Testis (tissue), 3 donors: ENCODE measurements around the gene DEAF1. TPM values are rescaled to one million over a fixed set of nuclear protein-coding genes. Genes with fewer than 3 reads are reported as not detected.

Experiments
- DNase-seq: peaks from one replicate; pipeline ENCODE4 v3.0.0-alpha.2; 2019
- H3K27ac ChIP-seq, 2 donors: fragments of 200-600 bp; sonication (generic); one replicate each; pipeline ENCODE4 v1.5.1; 2019
- H3K27me3 ChIP-seq: fragments of 200-600 bp; sonication (generic); one replicate; pipeline ENCODE4 v1.5.1; 2019
- H3K36me3 ChIP-seq: fragments of 200-600 bp; sonication (generic); one replicate; pipeline ENCODE4 v1.5.1; 2017; ENCODE audit warnings: low read depth; ENCODE audit errors: missing control alignments
- H3K4me1 ChIP-seq: fragments of 200-600 bp; sonication (generic); one replicate; pipeline ENCODE4 v1.5.1; 2019
- H3K4me3 ChIP-seq, 2 donors: fragments of 200-600 bp; sonication (generic); one replicate each; pipeline ENCODE4 v1.5.1; 2017 to 2019
- H3K9me3 ChIP-seq: fragments of 200-600 bp; sonication (generic); one replicate; pipeline ENCODE4 v1.5.1; 2017
- POLR2A ChIP-seq: fragments of 450-650 bp; IDR thresholded peaks from one replicate; pipeline ENCODE4 v1.6.1; 2017; ENCODE audit warnings: antibody characterized with exemption, mild to moderate bottlenecking, moderate library complexity
- WGBS, 2 donors: methylation state at CpG; one replicate each; pipeline ENCODE4 v1.1.5; 2018; 5-methylcytosine and 5-hydroxymethylcytosine counted together
- intact Hi-C: fragments of 100-400 bp; cut with DNase I; formaldehyde crosslinking; loops from one replicate; pipeline ENCODE4 v1.15.1; 2023; ENCODE audit warnings: low total_unique reads
- polyA plus RNA-seq: library from polyadenylated mRNA; stranded (reverse); fragments of 350-450 nt; fragmentation: Illumina TruSeq; extraction: RNeasy Lipid Tissue Mini Kit (QIAGEN cat#74804); gene quantifications from one replicate; pipeline ENCODE4 v1.2.3, GENCODE V29; 2014; ENCODE audit warnings: low read depth, low replicate concordance; ENCODE audit not compliant: insufficient read depth
- total RNA-seq, 2 donors: library from RNA; depleted of rRNA; stranded (reverse); fragments of >200 nt; gene quantifications; one replicate each; pipeline ENCODE4 v1.2.3, GENCODE V29; 2016
- TF ChIP-seq, protein P1 (sequence below), 3 experiments: fragments of 450-650 bp in 2 of 3; fragments of 200-600 bp in 1 of 3; sonication (generic) in 1 of 3; IDR thresholded peaks; one replicate each; pipeline ENCODE4 v1.5.1; 2016 to 2019; ENCODE audit warnings: antibody characterized with exemption in 3 of 3, mild to moderate bottlenecking in 2 of 3, moderate library complexity in 1 of 3

Gene DEAF1
- total and polyA plus RNA-seq, 3 donors from 2014 or later = 47.9 to 116 (median 82.5) TPM

DNA sequence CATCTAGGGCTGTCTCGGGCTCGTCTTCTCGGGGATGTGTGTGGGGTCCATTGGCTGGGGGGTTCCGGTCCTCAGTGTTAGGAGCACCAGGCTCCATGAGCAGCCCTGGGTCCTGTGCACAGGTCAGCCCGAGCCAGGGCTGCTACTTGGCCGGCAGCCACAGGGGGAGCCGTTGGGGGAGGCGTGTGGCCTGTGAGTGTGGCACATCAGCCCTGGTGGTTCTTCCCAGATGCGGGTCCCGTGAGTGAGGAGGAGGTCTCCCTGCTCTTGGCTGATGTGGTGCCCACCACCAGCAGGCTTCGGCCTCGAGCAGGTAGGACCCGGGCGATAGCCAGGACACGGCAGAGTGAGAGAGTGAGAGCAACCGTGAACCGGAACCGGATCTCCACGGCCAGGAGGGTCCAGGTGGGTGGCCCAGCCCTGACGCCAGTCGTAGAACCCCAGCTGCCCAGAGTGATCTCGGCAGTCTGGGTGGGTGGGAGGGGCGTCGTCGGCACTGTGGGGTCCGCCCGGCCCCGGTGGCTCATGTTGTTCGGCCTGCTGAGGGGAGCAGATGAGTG is 97.8 kb downstream of the DEAF1 start:
- Histone ChIP-seq H3K9me3 (no peaks in the 10 kb centered on the region), H3K4me1 (no peaks in the 10 kb centered on the region), H3K4me3 (no peak overlapping the region), H3K27ac (no peak overlapping the region), H3K36me3 (no peaks in the 10 kb centered on the region), H3K27me3 (no peaks in the 10 kb centered on the region)
- no peak for DNase-seq
- WGBS, 2 donors = 89% methylated on average over 29 of the region's 29 CpGs; no CpG with 5 or more reads in 1 of the 2 donors
- TF ChIP-seq POLR2A = no peak
- TF ChIP-seq, protein P1, sequence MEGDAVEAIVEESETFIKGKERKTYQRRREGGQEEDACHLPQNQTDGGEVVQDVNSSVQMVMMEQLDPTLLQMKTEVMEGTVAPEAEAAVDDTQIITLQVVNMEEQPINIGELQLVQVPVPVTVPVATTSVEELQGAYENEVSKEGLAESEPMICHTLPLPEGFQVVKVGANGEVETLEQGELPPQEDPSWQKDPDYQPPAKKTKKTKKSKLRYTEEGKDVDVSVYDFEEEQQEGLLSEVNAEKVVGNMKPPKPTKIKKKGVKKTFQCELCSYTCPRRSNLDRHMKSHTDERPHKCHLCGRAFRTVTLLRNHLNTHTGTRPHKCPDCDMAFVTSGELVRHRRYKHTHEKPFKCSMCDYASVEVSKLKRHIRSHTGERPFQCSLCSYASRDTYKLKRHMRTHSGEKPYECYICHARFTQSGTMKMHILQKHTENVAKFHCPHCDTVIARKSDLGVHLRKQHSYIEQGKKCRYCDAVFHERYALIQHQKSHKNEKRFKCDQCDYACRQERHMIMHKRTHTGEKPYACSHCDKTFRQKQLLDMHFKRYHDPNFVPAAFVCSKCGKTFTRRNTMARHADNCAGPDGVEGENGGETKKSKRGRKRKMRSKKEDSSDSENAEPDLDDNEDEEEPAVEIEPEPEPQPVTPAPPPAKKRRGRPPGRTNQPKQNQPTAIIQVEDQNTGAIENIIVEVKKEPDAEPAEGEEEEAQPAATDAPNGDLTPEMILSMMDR (IDR thresholded peaks at IDR 0.05) = no peak
- intact Hi-C loops = no loop called here

DNA sequence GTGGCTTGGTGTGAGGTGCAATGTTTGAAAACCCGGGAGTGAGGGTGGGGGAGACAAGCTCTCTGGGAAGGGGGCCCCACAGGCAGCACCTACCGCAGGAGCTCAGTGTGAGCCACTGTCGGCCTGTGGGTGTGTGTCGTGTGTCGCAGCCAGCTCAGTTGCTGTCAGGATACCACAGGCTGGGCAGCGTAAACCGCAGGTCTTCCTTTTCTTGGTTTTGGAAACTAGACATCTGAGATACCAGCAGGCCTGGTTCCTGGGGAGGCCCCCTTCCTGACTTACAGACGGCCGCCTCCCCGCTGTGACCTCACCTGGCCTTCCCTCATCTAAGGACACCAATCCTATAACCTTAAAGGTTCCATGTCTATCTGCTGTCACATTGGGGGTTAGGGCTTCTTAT is 98.6 kb downstream of the DEAF1 start:
- H3K36me3 ChIP-seq = no peaks in the 10 kb centered on the region
- DNase-seq = no peak
- 84 to 89% methylated on average over 9 to 10 of the region's 10 CpGs for WGBS, 2 donors
- no peak overlapping the region for H3K4me3 ChIP-seq
- no peak overlapping the region for H3K27ac ChIP-seq
- TF ChIP-seq POLR2A = no peak
- TF ChIP-seq, protein P1 (IDR thresholded peaks at IDR 0.05) = no peak
- H3K4me1 ChIP-seq = no peaks in the 10 kb centered on the region
- H3K27me3 ChIP-seq = no peaks in the 10 kb centered on the region
- H3K9me3 ChIP-seq = no peaks in the 10 kb centered on the region
- intact Hi-C loops = no loop called here

DNA sequence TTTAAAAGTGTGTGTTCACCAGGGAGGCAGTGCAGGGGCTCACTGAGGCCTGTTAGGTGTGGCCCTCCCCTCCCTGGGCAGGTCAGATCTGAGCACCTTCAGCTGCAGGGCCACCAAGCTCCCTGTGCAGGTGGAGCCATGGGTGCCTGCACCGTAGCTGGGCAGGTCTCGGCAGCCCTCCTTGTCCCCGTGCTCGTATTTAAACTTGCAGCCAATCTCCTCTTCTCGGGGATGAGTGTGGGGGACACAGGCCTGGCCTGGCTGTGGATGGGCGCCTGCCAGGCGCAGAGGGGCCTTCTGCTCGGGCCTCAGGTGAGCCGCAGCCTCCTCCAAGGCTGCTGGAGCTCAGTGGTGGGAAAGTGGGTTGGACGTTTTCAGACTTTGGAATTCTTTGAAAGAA is 99.6 kb downstream of the DEAF1 start:
- TF ChIP-seq, protein P1 (IDR thresholded peaks at IDR 0.05) = no peak
- TF ChIP-seq POLR2A = no peak
- no peak for DNase-seq
- no peak overlapping the region for H3K27ac ChIP-seq
- intact Hi-C loops = no loop called here
- no peaks in the 10 kb centered on the region for H3K9me3 ChIP-seq
- no peaks in the 10 kb centered on the region for H3K4me1 ChIP-seq
- H3K27me3 ChIP-seq = no peaks in the 10 kb centered on the region
- 90 to 93% methylated on average over 10 of the region's 10 CpGs for WGBS, 2 donors
- H3K36me3 ChIP-seq = no peaks in the 10 kb centered on the region
- H3K4me3 ChIP-seq = no peak overlapping the region

Other genes starting within 250 kb of the DEAF1 start
- gene PTDSS2, start 244.9 kb downstream of the DEAF1 start, total RNA-seq = 100 to 1,000 TPM; 107 to 160 TPM
- gene PTDSS2, start 244.9 kb downstream of the DEAF1 start, polyA plus RNA-seq = 116 TPM
- 100 to 1,000 TPM; 210 to 264 TPM for gene RNH1, start 188.0 kb downstream of the DEAF1 start, total RNA-seq
- gene RNH1, start 188.0 kb downstream of the DEAF1 start, polyA plus RNA-seq = 211 TPM
- 10 to 100 TPM; 35.1 to 49.7 TPM for gene HRAS, start 159.6 kb downstream of the DEAF1 start, total RNA-seq
- gene HRAS, start 159.6 kb downstream of the DEAF1 start, polyA plus RNA-seq = 31.4 TPM
- gene LRRC56, start 157.7 kb downstream of the DEAF1 start, total RNA-seq = 10 to 100 TPM; 11.6 to 22.2 TPM
- 23.5 TPM for gene LRRC56, start 157.7 kb downstream of the DEAF1 start, polyA plus RNA-seq
- 10 to 100 TPM; 29.2 to 59.9 TPM for gene LMNTD2, start 134.5 kb downstream of the DEAF1 start, total RNA-seq
- 26.1 TPM for gene LMNTD2, start 134.5 kb downstream of the DEAF1 start, polyA plus RNA-seq
- 10 to 100 TPM; 22.0 to 35.7 TPM for gene RASSF7, start 134.3 kb downstream of the DEAF1 start, total RNA-seq
- 13.2 TPM for gene RASSF7, start 134.3 kb downstream of the DEAF1 start, polyA plus RNA-seq
- gene PHRF1, start 118.8 kb downstream of the DEAF1 start, total RNA-seq = 10 to 100 TPM; 62.9 to 74.4 TPM
- 30.2 TPM for gene PHRF1, start 118.8 kb downstream of the DEAF1 start, polyA plus RNA-seq
- 10 to 100 TPM; 13.0 to 30.1 TPM for gene IRF7, start 79.3 kb downstream of the DEAF1 start, total RNA-seq
- 9.9 TPM for gene IRF7, start 79.3 kb downstream of the DEAF1 start, polyA plus RNA-seq
- under 1 TPM; 0.12 to 0.63 TPM for gene CDHR5, start 70.3 kb downstream of the DEAF1 start, total RNA-seq
- 2.3 TPM for gene CDHR5, start 70.3 kb downstream of the DEAF1 start, polyA plus RNA-seq
- 1 to 10 TPM; 3.4 to 9.3 TPM for gene SCT, start 68.0 kb downstream of the DEAF1 start, total RNA-seq
- 1.5 TPM for gene SCT, start 68.0 kb downstream of the DEAF1 start, polyA plus RNA-seq
- 1 to 10 TPM; 2.0 to 3.3 TPM for gene DRD4, start 58.0 kb downstream of the DEAF1 start, total RNA-seq
- gene DRD4, start 58.0 kb downstream of the DEAF1 start, polyA plus RNA-seq = 1.5 TPM
- 10 to 100 TPM; 72.8 to 74.5 TPM for gene TMEM80, start 594 bp upstream of the DEAF1 start, total RNA-seq
- 38.9 TPM for gene TMEM80, start 594 bp upstream of the DEAF1 start, polyA plus RNA-seq
- 10 to 100 TPM; 27.3 to 29.1 TPM for gene EPS8L2, start 11.0 kb upstream of the DEAF1 start, total RNA-seq
- gene EPS8L2, start 11.0 kb upstream of the DEAF1 start, polyA plus RNA-seq = 14.3 TPM
- 10 to 100 TPM; 84.8 to 88.1 TPM for gene TALDO1, start 52.2 kb upstream of the DEAF1 start, total RNA-seq
- 86.6 TPM for gene TALDO1, start 52.2 kb upstream of the DEAF1 start, polyA plus RNA-seq
- gene GATD1, start 82.3 kb upstream of the DEAF1 start, total RNA-seq = 10 to 100 TPM; 80.9 to 84.2 TPM
- gene GATD1, start 82.3 kb upstream of the DEAF1 start, polyA plus RNA-seq = 64.3 TPM
- 1 to 10 TPM; 1.0 to 2.1 TPM for gene CEND1, start 94.9 kb upstream of the DEAF1 start, total RNA-seq
- 0.50 TPM for gene CEND1, start 94.9 kb upstream of the DEAF1 start, polyA plus RNA-seq
- gene SLC25A22, start 103.1 kb upstream of the DEAF1 start, total RNA-seq = 10 to 100 TPM; 39.7 to 42.4 TPM
- gene SLC25A22, start 103.1 kb upstream of the DEAF1 start, polyA plus RNA-seq = 25.1 TPM
- gene PIDD1, start 110.0 kb upstream of the DEAF1 start, total RNA-seq = 10 to 100 TPM; 50.7 to 59.3 TPM
- gene PIDD1, start 110.0 kb upstream of the DEAF1 start, polyA plus RNA-seq = 17.6 TPM
- 100 to 1,000 TPM; 193 to 864 TPM for gene RPLP2, start 114.7 kb upstream of the DEAF1 start, total RNA-seq
- gene RPLP2, start 114.7 kb upstream of the DEAF1 start, polyA plus RNA-seq = 943 TPM
- gene PNPLA2, start 123.7 kb upstream of the DEAF1 start, total RNA-seq = 100 to 1,000 TPM in 1 of 2 donors, 10 to 100 TPM in 1; 96.7 to 108 TPM
- gene PNPLA2, start 123.7 kb upstream of the DEAF1 start, polyA plus RNA-seq = 86.7 TPM
- 1 to 10 TPM; 6.5 to 7.4 TPM for gene CRACR2B, start 132.7 kb upstream of the DEAF1 start, total RNA-seq
- gene CRACR2B, start 132.7 kb upstream of the DEAF1 start, polyA plus RNA-seq = 4.9 TPM
- gene CD151, start 137.7 kb upstream of the DEAF1 start, total RNA-seq = 100 to 1,000 TPM; 108 to 195 TPM
- 201 TPM for gene CD151, start 137.7 kb upstream of the DEAF1 start, polyA plus RNA-seq
- 10 to 100 TPM; 32.9 to 48.4 TPM for gene POLR2L, start 147.3 kb upstream of the DEAF1 start, total RNA-seq
- gene POLR2L, start 147.3 kb upstream of the DEAF1 start, polyA plus RNA-seq = 97.3 TPM
- gene TSPAN4, start 147.6 kb upstream of the DEAF1 start, total RNA-seq = 10 to 100 TPM; 49.1 to 87.0 TPM
- 47.2 TPM for gene TSPAN4, start 147.6 kb upstream of the DEAF1 start, polyA plus RNA-seq
- 100 to 1,000 TPM; 146 to 176 TPM for gene CHID1, start 215.6 kb upstream of the DEAF1 start, total RNA-seq
- 134 TPM for gene CHID1, start 215.6 kb upstream of the DEAF1 start, polyA plus RNA-seq
- 10 to 100 TPM; 82.0 to 95.0 TPM for gene AP2A2, start 230.6 kb upstream of the DEAF1 start, total RNA-seq
- 106 TPM for gene AP2A2, start 230.6 kb upstream of the DEAF1 start, polyA plus RNA-seq